CD4-positive, alpha-beta T cell treated with Interleukin-15 for 4 hours (primary cell): ENCODE results near the gene SHISA7.
A peak's percentile ranks its signal among the peaks of the same experiment; 100 is the strongest.
"Not testable (repeated sequence)": the region's sequence is repeated elsewhere in the genome, so short reads cannot be mapped to it uniquely, and the experiment has no call there.

ENCODE experiments used
- DNase-seq: peaks from one replicate; pipeline ENCODE4 v3.0.0-alpha.2; 2020; ENCODE audit warnings: low spot score

Gene SHISA7

GRCh38 chr19:55463583-55464031 is 20.5 kb upstream of the SHISA7 start:
- DNase-seq: no peak

DNA sequence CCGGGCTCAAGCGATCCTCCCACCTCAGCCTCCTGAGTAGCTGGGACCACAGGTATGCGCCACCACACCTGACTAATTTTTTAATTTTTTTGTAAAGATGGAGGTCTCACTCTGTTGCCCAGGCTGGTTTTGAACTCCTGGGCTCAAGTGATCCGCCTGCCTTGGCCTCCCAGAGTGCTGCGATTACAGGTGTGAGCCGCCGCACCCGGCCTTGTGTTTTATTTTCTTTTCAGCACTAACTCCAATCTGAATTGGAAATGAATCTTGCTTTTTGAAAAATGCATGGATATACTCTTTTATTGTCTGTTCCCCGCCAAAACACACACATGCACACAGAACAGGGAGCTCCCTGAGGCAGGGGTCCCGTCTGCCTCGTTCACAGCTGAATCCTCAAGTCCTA is 19.6 kb upstream of the SHISA7 start:
- DNase-seq: no peak

DNA sequence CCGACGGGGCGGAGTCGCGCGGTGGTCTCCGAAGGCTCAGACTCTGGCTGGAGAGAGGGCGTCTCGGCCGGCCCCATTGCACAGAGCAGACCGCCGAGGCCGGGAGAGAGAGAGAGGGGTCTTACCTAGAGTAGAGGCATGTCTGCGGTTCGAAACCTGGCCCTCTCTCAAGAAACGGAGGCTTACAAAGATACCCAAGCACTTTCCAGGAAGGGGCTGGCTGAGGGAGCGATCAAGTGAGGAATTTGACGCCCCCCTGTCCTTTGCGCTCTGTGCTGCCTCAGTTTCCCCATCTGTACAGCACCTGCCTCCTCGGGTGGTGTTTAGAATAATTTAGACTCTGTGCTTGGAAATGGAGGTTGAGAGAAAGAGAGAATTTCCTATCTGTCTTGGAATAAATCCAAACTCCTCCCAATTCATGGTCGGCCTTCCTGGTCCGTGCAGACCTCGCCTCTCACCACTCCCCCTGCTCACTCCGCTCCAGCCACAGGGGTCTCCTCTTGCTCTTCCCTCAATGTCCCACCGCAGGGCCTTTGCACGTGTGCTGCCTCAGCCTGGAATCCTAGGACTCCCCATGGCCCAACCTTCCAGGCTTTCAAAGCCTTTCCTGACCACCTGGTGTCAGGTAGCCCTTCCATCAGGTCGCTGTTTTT is 19.0 kb upstream of the SHISA7 start:
- no peak for DNase-seq

GRCh38 chr19:55461259-55461973 is 18.3 kb upstream of the SHISA7 start, which contains the start of gene ISOC2:
TSS of gene ISOC2 (minus strand) at chr19:55461642. CDS start at chr19:55456486, 5,156 bp downstream.
- peak; percentile 100 for DNase-seq

DNA sequence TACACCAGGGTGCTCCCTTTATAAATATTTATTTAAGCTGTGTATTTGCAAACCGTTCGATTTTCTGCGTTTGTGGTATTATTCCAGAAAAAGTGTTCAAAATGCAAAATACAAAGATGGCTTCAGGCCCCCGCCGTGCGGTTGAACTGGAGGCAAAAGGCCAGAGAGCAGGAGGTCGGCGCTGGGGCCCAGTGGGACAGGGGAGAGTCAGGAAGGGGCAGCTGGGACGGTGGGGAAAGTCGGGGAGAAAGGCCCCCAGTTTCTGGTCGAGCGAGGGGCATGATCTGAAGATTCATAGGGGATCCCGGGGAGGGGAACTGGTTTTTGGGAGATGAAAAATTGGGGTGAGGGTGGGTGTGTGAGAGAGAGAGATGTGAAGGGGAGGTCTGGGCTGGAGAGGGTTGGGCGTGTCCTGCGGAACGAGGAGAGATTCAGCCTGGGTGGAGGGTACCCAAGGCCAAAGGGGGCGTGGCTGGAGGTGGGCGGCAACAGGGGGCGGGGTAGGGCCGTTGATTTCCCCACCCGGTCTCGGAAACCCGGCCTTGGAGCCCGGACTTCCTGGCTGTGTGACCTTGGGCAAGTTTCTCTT is 17.7 kb upstream of the SHISA7 start:
- DNase-seq: no peak

GRCh38 chr19:55459950-55460657 is 17.0 kb upstream of the SHISA7 start:
- no peak for DNase-seq

- DNase-seq: no peak
Measured at GRCh38 chr19:55459551-55459949, 16.4 kb upstream of the SHISA7 start.

- no peak for DNase-seq
Measured at GRCh38 chr19:55457683-55458457, 14.8 kb upstream of the SHISA7 start.

GRCh38 chr19:55456347-55456746 is 13.2 kb upstream of the SHISA7 start:
- DNase-seq: no peak

GRCh38 chr19:55455576-55456235 is 12.6 kb upstream of the SHISA7 start:
- DNase-seq: no peak

DNA sequence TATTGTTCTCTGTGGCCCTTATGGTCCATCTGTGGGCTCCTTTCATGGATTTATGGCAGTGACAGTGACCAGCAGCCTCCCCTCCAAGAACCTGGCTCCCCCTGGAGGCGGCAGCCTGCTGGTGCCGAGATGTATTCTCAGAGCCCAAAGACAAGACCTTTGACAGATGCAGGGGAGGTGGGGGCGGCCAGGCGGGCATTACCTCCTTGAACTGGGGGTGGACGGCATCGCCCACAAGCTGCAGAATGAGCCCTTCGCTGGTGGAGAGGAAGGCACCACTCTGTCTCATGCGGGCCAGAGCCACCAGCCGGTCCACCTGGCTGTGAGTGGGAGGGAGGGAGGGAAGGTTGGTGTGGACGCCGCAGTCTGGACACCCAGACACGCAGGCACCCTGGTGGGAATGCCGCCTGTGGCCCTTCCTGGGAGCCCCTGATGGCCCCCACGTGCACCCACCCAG is 11.7 kb upstream of the SHISA7 start:
- peak; percentile 49 for DNase-seq

GRCh38 chr19:55453511-55454260 is 10.6 kb upstream of the SHISA7 start:
- DNase-seq: no peak

GRCh38 chr19:55452749-55453346 is 9.7 kb upstream of the SHISA7 start:
- peak; percentile 40 for DNase-seq

DNA sequence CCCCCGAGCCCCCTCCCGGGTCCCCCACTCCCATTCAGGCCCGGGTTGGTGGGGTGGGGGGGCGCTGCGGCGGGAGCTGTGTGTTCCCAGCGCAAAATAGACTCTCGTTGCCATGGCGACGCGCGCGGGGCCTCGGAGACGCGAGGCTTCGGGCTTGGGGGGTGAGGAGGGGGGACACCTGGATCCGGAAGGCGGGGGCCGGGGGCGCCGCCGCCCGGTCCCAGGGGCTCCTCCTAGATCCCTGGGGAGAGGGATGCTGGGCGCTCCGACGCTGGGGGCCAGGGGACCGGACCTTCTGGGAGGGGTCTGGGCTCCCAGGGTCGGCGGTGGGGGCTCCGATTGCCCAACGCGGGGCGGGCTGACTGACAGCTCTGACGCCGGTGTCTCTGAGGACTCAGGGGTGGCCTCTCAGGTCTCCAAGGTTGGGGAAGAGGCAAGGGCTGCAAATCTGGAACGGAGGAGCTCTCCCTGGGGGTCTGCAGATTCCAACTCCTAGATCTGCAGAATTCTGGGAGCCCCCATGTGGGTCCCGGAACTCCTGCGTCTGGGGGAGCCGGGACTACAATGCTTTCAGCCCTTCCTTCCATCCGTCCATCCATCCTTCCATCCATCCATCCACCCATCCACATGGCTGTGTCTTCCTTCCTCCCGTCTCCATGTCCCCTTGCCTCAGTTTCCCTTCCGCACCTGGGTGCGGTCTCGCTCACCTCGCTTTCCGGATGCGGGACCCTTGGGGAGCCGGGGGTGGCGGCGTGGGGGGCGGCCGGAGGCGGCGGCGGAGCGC is 9.1 kb upstream of the SHISA7 start:
- DNase-seq: peak; percentile 13

DNA sequence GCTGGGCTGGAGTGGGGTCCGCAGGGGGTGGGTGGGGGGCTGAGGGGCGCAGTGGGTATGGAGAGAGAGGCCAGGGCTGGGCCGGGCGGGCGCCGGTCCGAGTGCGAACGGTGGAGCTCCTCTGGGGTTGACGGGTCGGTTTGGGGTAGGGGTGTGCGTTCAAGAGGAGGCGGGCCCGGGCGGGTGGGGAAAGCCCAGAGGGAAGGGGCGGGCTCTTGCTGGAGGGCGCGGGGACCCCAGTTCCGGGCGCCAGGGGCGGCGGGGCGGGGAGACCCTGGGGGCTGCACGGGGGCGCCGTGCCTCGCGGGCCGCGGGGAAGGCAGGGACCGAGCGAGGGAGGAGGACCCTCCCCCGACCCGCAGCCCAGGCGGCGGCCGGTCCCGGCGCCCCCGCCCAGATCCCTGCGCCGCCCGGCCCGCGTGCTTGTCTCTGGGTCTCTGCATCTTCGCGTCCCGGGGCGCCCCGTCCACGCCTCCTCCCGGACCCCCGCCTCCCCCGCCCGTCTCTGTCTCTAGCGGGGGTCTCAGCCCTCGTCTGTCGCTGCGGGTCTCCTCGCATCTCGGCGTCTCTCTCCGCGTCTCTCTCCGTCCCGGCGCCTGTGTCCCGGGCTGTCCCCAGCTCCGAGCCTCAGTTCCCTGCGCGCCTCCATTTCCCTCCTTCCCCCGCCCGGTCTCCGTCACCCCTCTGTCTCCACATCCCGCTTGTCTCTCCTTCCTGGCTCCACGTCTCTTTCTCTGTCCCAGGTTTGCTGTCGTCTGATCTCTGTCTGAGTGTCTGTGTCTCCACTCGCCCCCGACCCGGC is 8.3 kb upstream of the SHISA7 start:
- DNase-seq: no peak

DNA sequence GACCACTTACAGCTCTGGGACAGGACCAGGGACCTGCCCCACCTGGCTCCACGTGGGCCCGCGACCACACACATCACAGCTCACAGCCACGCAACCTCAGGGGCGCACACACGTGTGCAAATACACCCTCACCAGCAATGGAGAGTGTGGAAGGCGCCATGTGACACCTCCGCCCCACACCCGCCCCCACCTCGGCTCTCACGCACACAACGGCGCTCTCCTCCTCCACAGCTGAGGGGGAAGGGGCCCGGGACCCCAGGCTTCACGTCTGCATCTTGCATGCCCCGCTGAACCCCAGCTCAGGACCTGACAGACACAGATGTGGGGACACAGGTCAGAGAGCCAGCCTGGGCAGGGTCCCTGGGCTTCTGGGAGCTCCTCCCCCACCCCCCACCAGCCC is 6.4 kb upstream of the SHISA7 start:
- no peak for DNase-seq

DNA sequence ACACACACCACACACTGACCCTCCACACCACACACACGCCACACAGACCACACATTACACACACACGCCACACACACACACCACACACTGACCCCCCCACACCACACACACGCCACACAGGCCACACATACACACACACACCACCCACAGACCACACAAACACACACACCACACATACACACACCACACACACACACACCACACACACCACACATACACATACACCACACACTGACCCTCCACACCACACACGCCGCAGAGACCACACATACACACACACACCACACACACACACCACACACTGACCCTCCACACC is 5.0 kb upstream of the SHISA7 start:
- DNase-seq: not testable (repeated sequence)

GRCh38 chr19:55447421-55448174 is 4.5 kb upstream of the SHISA7 start:
- DNase-seq: no peak
